SK-N-SH (cell line): ENCODE results near the gene PHACTR3.

Source experiments
- EP300 ChIP-seq, 2 experiments: IDR thresholded peaks; 2 replicates each; pipeline versions ENCODE4 v1.4.0 to v1.6.1; 2012; ENCODE audit warnings: borderline replicate concordance in 1 of 2, low read depth in 1 of 2, low read length in 1 of 2
- EZH2phosphoT487 ChIP-seq: fragments of 200-600 bp; sonication (generic); IDR thresholded peaks from 2 replicates; pipeline ENCODE4 v1.6.1; 2017; ENCODE audit warnings: low read depth, mixed run types, mild to moderate bottlenecking, antibody characterized with exemption, moderate library complexity, borderline replicate concordance
- NFIC ChIP-seq: IDR thresholded peaks from 2 replicates; pipeline ENCODE4 v1.4.0; 2012; ENCODE audit warnings: borderline replicate concordance
- NRF1 ChIP-seq: IDR thresholded peaks from 2 replicates; pipeline ENCODE4 v1.6.1; 2012; ENCODE audit warnings: low read depth, mild to moderate bottlenecking, low read length
- POLR2AphosphoS5 ChIP-seq: IDR thresholded peaks from 2 replicates; pipeline ENCODE4 v1.6.1; 2012; ENCODE audit warnings: low read depth, low read length
- RXRA ChIP-seq: IDR thresholded peaks from 2 replicates; pipeline ENCODE4 v1.4.0; 2012; ENCODE audit warnings: low read depth, mild to moderate bottlenecking, borderline replicate concordance
- SMC3 ChIP-seq: IDR thresholded peaks from 2 replicates; pipeline ENCODE4 v1.6.1; 2012; ENCODE audit warnings: low read depth, low read length, improper control_type of control experiment
- TAF1 ChIP-seq: IDR thresholded peaks from 2 replicates; pipeline ENCODE4 v1.6.1; 2012; ENCODE audit warnings: low read depth, mild to moderate bottlenecking, low read length, moderate library complexity, borderline replicate concordance
- TF ChIP-seq, protein P1 (sequence below): fragments of 200-600 bp; sonication (generic); IDR thresholded peaks from 2 replicates; pipeline ENCODE4 v1.6.1; 2017; ENCODE audit warnings: antibody characterized with exemption, mild to moderate bottlenecking, moderate library complexity
- TF ChIP-seq, protein P2 (sequence below): IDR thresholded peaks from 2 replicates; pipeline ENCODE4 v1.6.1; 2012; ENCODE audit warnings: mild to moderate bottlenecking, low read depth, low read length, moderate library complexity
- TF ChIP-seq, protein P3 (sequence below): IDR thresholded peaks from 2 replicates; pipeline ENCODE4 v1.4.0; 2012; ENCODE audit warnings: low read depth, borderline replicate concordance
- TF ChIP-seq, protein P4 (sequence below): IDR thresholded peaks from 2 replicates; pipeline ENCODE4 v1.4.0; 2012; ENCODE audit warnings: low read depth
- TF ChIP-seq, protein P5 (sequence below): fragments of 150-350 bp; IDR thresholded peaks from 2 replicates; pipeline ENCODE4 v1.6.1; 2016; ENCODE audit warnings: mild to moderate bottlenecking, low read depth, low read length
- TF ChIP-seq, protein P6 (sequence below): fragments of 150-350 bp; IDR thresholded peaks from 2 replicates; pipeline ENCODE4 v1.6.1; 2017; ENCODE audit warnings: antibody characterized with exemption, low read length, low read depth, borderline replicate concordance

DNA sequence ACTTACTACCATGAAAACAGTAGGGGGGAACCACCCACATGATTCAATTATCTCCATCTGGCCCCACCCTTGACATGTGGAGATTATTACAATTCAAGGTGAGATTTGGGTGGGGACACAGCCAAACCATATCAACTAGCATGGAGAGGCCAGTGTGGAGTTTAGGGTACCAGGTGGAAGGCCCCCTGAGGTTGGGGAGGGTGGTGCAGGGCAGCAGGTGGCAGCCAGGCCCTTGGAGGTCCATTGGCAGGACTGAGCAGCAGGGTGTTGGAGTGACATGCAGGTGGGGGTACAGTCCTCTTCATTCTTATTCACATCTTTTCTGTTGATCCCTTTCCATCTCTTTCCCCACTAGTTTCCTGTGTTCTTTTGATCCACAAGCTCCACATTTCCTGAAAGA is 42.9 kb downstream of the PHACTR3 start:
- TF ChIP-seq, protein P1, sequence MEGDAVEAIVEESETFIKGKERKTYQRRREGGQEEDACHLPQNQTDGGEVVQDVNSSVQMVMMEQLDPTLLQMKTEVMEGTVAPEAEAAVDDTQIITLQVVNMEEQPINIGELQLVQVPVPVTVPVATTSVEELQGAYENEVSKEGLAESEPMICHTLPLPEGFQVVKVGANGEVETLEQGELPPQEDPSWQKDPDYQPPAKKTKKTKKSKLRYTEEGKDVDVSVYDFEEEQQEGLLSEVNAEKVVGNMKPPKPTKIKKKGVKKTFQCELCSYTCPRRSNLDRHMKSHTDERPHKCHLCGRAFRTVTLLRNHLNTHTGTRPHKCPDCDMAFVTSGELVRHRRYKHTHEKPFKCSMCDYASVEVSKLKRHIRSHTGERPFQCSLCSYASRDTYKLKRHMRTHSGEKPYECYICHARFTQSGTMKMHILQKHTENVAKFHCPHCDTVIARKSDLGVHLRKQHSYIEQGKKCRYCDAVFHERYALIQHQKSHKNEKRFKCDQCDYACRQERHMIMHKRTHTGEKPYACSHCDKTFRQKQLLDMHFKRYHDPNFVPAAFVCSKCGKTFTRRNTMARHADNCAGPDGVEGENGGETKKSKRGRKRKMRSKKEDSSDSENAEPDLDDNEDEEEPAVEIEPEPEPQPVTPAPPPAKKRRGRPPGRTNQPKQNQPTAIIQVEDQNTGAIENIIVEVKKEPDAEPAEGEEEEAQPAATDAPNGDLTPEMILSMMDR = no peak
- TF ChIP-seq, protein P2, sequence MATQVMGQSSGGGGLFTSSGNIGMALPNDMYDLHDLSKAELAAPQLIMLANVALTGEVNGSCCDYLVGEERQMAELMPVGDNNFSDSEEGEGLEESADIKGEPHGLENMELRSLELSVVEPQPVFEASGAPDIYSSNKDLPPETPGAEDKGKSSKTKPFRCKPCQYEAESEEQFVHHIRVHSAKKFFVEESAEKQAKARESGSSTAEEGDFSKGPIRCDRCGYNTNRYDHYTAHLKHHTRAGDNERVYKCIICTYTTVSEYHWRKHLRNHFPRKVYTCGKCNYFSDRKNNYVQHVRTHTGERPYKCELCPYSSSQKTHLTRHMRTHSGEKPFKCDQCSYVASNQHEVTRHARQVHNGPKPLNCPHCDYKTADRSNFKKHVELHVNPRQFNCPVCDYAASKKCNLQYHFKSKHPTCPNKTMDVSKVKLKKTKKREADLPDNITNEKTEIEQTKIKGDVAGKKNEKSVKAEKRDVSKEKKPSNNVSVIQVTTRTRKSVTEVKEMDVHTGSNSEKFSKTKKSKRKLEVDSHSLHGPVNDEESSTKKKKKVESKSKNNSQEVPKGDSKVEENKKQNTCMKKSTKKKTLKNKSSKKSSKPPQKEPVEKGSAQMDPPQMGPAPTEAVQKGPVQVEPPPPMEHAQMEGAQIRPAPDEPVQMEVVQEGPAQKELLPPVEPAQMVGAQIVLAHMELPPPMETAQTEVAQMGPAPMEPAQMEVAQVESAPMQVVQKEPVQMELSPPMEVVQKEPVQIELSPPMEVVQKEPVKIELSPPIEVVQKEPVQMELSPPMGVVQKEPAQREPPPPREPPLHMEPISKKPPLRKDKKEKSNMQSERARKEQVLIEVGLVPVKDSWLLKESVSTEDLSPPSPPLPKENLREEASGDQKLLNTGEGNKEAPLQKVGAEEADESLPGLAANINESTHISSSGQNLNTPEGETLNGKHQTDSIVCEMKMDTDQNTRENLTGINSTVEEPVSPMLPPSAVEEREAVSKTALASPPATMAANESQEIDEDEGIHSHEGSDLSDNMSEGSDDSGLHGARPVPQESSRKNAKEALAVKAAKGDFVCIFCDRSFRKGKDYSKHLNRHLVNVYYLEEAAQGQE = no peak
- TF ChIP-seq POLR2AphosphoS5 (no peak), RXRA (no peak), NRF1 (no peak), SMC3 (no peak), EZH2phosphoT487 (no peak), EP300 (IDR thresholded peaks at IDR 0.05; ENCODE audit: borderline replicate concordance in 1 of 2, low read depth in 1 of 2, low read length in 1 of 2) (no peak), TAF1 (no peak), NFIC (no peak)
- TF ChIP-seq, protein P3, sequence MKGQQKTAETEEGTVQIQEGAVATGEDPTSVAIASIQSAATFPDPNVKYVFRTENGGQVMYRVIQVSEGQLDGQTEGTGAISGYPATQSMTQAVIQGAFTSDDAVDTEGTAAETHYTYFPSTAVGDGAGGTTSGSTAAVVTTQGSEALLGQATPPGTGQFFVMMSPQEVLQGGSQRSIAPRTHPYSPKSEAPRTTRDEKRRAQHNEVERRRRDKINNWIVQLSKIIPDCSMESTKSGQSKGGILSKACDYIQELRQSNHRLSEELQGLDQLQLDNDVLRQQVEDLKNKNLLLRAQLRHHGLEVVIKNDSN = no peak
- TF ChIP-seq, protein P4, sequence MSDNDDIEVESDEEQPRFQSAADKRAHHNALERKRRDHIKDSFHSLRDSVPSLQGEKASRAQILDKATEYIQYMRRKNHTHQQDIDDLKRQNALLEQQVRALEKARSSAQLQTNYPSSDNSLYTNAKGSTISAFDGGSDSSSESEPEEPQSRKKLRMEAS = no peak
- TF ChIP-seq, protein P5, sequence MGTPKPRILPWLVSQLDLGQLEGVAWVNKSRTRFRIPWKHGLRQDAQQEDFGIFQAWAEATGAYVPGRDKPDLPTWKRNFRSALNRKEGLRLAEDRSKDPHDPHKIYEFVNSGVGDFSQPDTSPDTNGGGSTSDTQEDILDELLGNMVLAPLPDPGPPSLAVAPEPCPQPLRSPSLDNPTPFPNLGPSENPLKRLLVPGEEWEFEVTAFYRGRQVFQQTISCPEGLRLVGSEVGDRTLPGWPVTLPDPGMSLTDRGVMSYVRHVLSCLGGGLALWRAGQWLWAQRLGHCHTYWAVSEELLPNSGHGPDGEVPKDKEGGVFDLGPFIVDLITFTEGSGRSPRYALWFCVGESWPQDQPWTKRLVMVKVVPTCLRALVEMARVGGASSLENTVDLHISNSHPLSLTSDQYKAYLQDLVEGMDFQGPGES = no peak
- TF ChIP-seq, protein P6, sequence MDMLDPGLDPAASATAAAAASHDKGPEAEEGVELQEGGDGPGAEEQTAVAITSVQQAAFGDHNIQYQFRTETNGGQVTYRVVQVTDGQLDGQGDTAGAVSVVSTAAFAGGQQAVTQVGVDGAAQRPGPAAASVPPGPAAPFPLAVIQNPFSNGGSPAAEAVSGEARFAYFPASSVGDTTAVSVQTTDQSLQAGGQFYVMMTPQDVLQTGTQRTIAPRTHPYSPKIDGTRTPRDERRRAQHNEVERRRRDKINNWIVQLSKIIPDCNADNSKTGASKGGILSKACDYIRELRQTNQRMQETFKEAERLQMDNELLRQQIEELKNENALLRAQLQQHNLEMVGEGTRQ = no peak
